SK-N-SH (cell line): Measurements from ENCODE around the gene GCLM. TPM values are rescaled to one million over a fixed set of nuclear protein-coding genes. Genes with fewer than 3 reads are reported as not detected.
A peak's percentile ranks its signal among the peaks of the same experiment; 100 is the strongest.

Experiments used
- CTCF ChIA-PET: fragments of 300-600, 350-600 bp; formaldehyde crosslinking; extraction: SDS; loops from one replicate; lab custom pipeline; 2021; lab: Yijun Ruan, JAX
- POLR2A ChIA-PET: fragments of 350-600 bp; sonication (Branson Sonifier 250); formaldehyde crosslinking; extraction: SDS; loops from one replicate; lab custom pipeline; 2020; ENCODE audit warnings: antibody characterized with exemption, inconsistent platforms; lab: Yijun Ruan, JAX
- DNase-seq: peaks from one replicate; pipeline ENCODE4 v3.0.0; 2012
- H2AFZ ChIP-seq: fragments of 200-600 bp; sonication (generic); 2 replicates; pipeline ENCODE4 v1.8.1; 2016; ENCODE audit warnings: antibody characterized with exemption, mild to moderate bottlenecking, low read depth
- H3F3A ChIP-seq: fragments of 200-600 bp; sonication (generic); replicated peaks from 2 replicates; pipeline ENCODE3; 2016; ENCODE audit warnings: antibody characterized with exemption, mild to moderate bottlenecking; ENCODE audit not compliant: insufficient read depth
- H3K27ac ChIP-seq, 2 experiments: fragments of 200-500 bp in 1 of 2; fragments of 200-600 bp in 1 of 2; sonication (Bioruptor generic) in 1 of 2; sonication (generic), shearing (Covaris generic) in 1 of 2; 2 replicates each; pipeline versions ENCODE4 v1.5.1 to v1.6.1; 2014 to 2016; ENCODE audit warnings: low read depth in 2 of 2, inconsistent platforms in 1 of 2, low read length in 1 of 2, mild to moderate bottlenecking in 1 of 2, mixed read lengths in 1 of 2
- H3K27me3 ChIP-seq: fragments of 200-600 bp; sonication (generic), shearing (Covaris generic); 2 replicates; pipeline ENCODE4 v1.6.1; 2016; ENCODE audit warnings: mixed run types; ENCODE audit not compliant: insufficient read depth
- H3K36me3 ChIP-seq, 2 experiments: fragments of 200-500 bp in 1 of 2; fragments of 200-600 bp in 1 of 2; sonication (Bioruptor generic) in 1 of 2; sonication (generic) in 1 of 2; replicated peaks in 1 of 2; 2 replicates each; pipeline versions ENCODE3 to v1.5.1; 2014 to 2016; ENCODE audit warnings: low read length in 1 of 2, mild to moderate bottlenecking in 1 of 2; ENCODE audit not compliant: insufficient read depth in 2 of 2, control insufficient read depth in 1 of 2
- H3K4me1 ChIP-seq, 2 experiments: fragments of 200-500 bp in 1 of 2; fragments of 200-600 bp in 1 of 2; sonication (Bioruptor generic) in 1 of 2; sonication (generic), shearing (Covaris generic) in 1 of 2; 2 replicates each; pipeline versions ENCODE4 v1.5.1 to v1.6.1; 2014 to 2016; ENCODE audit warnings: low read depth in 1 of 2, low read length in 1 of 2, mixed run types in 1 of 2; ENCODE audit not compliant: insufficient read depth in 2 of 2, control insufficient read depth in 1 of 2
- H3K4me2 ChIP-seq: fragments of 200-600 bp; sonication (generic), shearing (Covaris generic); 2 replicates; pipeline ENCODE4 v1.6.1; 2017; ENCODE audit warnings: mixed run types
- H3K4me3 ChIP-seq, 2 experiments: fragments of 200-500 bp in 1 of 2; fragments of 200-600 bp in 1 of 2; sonication (Bioruptor generic) in 1 of 2; sonication (generic), shearing (Covaris generic) in 1 of 2; 2 replicates each; pipeline versions ENCODE4 v1.5.1 to v1.8.1; 2014 to 2016; ENCODE audit warnings: low read depth in 2 of 2, inconsistent platforms in 1 of 2, low read length in 1 of 2, mild to moderate bottlenecking in 1 of 2, mixed read lengths in 1 of 2, moderate library complexity in 1 of 2
- H3K79me2 ChIP-seq: fragments of 200-600 bp; sonication (generic); 2 replicates; pipeline ENCODE4 v1.8.1; 2017; ENCODE audit warnings: mild to moderate bottlenecking; ENCODE audit not compliant: insufficient read depth
- H3K9ac ChIP-seq: fragments of 200-600 bp; sonication (generic); 2 replicates; pipeline ENCODE4 v1.6.1; 2017; ENCODE audit warnings: mixed run types
- H3K9me2 ChIP-seq: fragments of 200-600 bp; sonication (generic); 2 replicates; pipeline ENCODE4 v1.6.1; 2017; ENCODE audit warnings: mixed run types
- H3K9me3 ChIP-seq: fragments of 200-600 bp; sonication (generic); 2 replicates; pipeline ENCODE4 v1.6.1; 2017; ENCODE audit warnings: mixed run types, mild to moderate bottlenecking, moderate library complexity
- H4K20me1 ChIP-seq: fragments of 200-600 bp; sonication (generic); 2 replicates; pipeline ENCODE4 v1.6.1; 2017; ENCODE audit warnings: mild to moderate bottlenecking, mixed run types; ENCODE audit not compliant: insufficient read depth
- CHD2 ChIP-seq: fragments of 150-350 bp; IDR thresholded peaks from 2 replicates; pipeline ENCODE4 v1.6.1; 2018; ENCODE audit warnings: low read length; ENCODE audit not compliant: partially characterized antibody
- ELF1 ChIP-seq: IDR thresholded peaks from 2 replicates; pipeline ENCODE4 v1.4.0; 2012
- EZH2phosphoT487 ChIP-seq: fragments of 200-600 bp; sonication (generic); IDR thresholded peaks from 2 replicates; pipeline ENCODE4 v1.6.1; 2017; ENCODE audit warnings: low read depth, mixed run types, mild to moderate bottlenecking, antibody characterized with exemption, moderate library complexity, borderline replicate concordance
- FOSL2 ChIP-seq: IDR thresholded peaks from 2 replicates; pipeline ENCODE4 v1.4.0; 2012; ENCODE audit warnings: low read depth, mild to moderate bottlenecking, moderate library complexity, borderline replicate concordance
- FOXM1 ChIP-seq: IDR thresholded peaks from 2 replicates; pipeline ENCODE4 v1.4.0; 2012; ENCODE audit warnings: low read depth, mild to moderate bottlenecking
- GATA2 ChIP-seq: sonication (generic); formaldehyde crosslinking; IDR thresholded peaks from 2 replicates; pipeline ENCODE4 v1.5.0; 2020; ENCODE audit warnings: mild to moderate bottlenecking, missing genetic modification reagents
- JUND ChIP-seq: IDR thresholded peaks from 2 replicates; pipeline ENCODE4 v1.4.0; 2012
- MEF2A ChIP-seq: IDR thresholded peaks from 2 replicates; pipeline ENCODE4 v1.4.0; 2012; ENCODE audit warnings: low read depth, borderline replicate concordance
- MXI1 ChIP-seq: IDR thresholded peaks from 2 replicates; pipeline ENCODE4 v1.6.1; 2012; ENCODE audit warnings: mild to moderate bottlenecking, low read depth, low read length, improper control_type of control experiment
- NFIC ChIP-seq: IDR thresholded peaks from 2 replicates; pipeline ENCODE4 v1.4.0; 2012; ENCODE audit warnings: borderline replicate concordance
- NRF1 ChIP-seq: IDR thresholded peaks from 2 replicates; pipeline ENCODE4 v1.6.1; 2012; ENCODE audit warnings: low read depth, mild to moderate bottlenecking, low read length
- RAD21 ChIP-seq: IDR thresholded peaks from 2 replicates; pipeline ENCODE4 v1.6.1; 2012; ENCODE audit warnings: mild to moderate bottlenecking, low read length
- RCOR1 ChIP-seq: fragments of 150-350 bp; IDR thresholded peaks from 2 replicates; pipeline ENCODE4 v1.6.1; 2017; ENCODE audit warnings: antibody characterized with exemption, low read length
- RXRA ChIP-seq: IDR thresholded peaks from 2 replicates; pipeline ENCODE4 v1.4.0; 2012; ENCODE audit warnings: low read depth, mild to moderate bottlenecking, borderline replicate concordance
- SIN3A ChIP-seq: IDR thresholded peaks from 2 replicates; pipeline ENCODE4 v1.6.1; 2012; ENCODE audit warnings: low read depth, mild to moderate bottlenecking, low read length, moderate library complexity, borderline replicate concordance
- SMC3 ChIP-seq: IDR thresholded peaks from 2 replicates; pipeline ENCODE4 v1.6.1; 2012; ENCODE audit warnings: low read depth, low read length, improper control_type of control experiment
- TAF1 ChIP-seq: IDR thresholded peaks from 2 replicates; pipeline ENCODE4 v1.6.1; 2012; ENCODE audit warnings: low read depth, mild to moderate bottlenecking, low read length, moderate library complexity, borderline replicate concordance
- TCF12 ChIP-seq: IDR thresholded peaks from 2 replicates; pipeline ENCODE4 v1.4.0; 2012
- USF1 ChIP-seq: IDR thresholded peaks from 2 replicates; pipeline ENCODE4 v1.4.0; 2012; ENCODE audit warnings: low read depth, borderline replicate concordance
- YY1 ChIP-seq: IDR thresholded peaks from 2 replicates; pipeline ENCODE4 v1.4.0; 2012; ENCODE audit warnings: low read depth, mild to moderate bottlenecking
- WGBS: methylation state at CpG from one replicate; pipeline ENCODE4 v1.1.6; 2017; ENCODE audit warnings: low lambda C conversion rate; 5-methylcytosine and 5-hydroxymethylcytosine counted together
- polyA plus RNA-seq, 3 experiments: library from polyadenylated mRNA; depleted of rRNA; stranded (reverse); fragments of >200 nt; gene quantifications; 2 replicates each; pipeline ENCODE4 v1.2.3, GENCODE V29; 2012
- TF ChIP-seq, protein P1 (sequence below): IDR thresholded peaks from 2 replicates; pipeline ENCODE4 v1.4.0; 2012; ENCODE audit warnings: low read depth
- TF ChIP-seq, protein P2 (sequence below): IDR thresholded peaks from 2 replicates; pipeline ENCODE4 v1.4.0; 2012; ENCODE audit warnings: low read depth, borderline replicate concordance

GCLM gene
- polyA plus RNA-seq, 1 of the 3 experiments (the other 2 are of a cell fraction) = 9.4 TPM

DNA sequence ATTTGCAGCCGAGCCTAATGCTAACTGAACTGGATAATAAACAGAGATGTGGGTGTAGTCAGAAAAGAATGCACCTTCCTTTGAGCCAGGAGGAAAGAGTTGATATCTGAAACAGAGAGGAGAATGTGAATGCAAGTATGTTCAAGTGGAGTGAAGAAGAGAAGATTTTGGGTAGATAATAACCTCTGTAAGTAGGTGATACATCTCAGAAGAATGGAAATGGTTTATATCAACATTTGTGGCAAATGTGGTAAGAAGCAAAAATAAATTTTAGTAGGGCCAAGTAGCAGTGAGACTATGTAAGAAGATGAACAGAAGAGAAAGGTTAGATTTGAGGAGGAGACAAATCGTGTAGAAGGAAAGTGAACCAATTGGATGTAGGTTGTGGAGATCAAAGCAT is 28.5 kb downstream of the GCLM start:
- WGBS = 93% methylated on average over 2 of the region's 2 CpGs
- Histone ChIP-seq H3K79me2 (peaks cover 30% of the 10 kb centered on the region), H4K20me1 (peaks cover 6% of the 10 kb centered on the region; the same call in 1 of the 2 replicates), H3K27me3 (no peaks in the 10 kb centered on the region), H3K36me3 (peaks cover 18 to 41% of the 10 kb centered on the region in 2 experiments), H3K27ac (peak overlapping the region in 1 of 2 experiments; percentile 25; a peak in 2 of 4 replicates), H3K4me2 (no peak overlapping the region), H3K9me3 (no peaks in the 10 kb centered on the region), H3K4me3 (no peak overlapping the region), H3F3A (peaks cover 39% of the 10 kb centered on the region), H3K9ac (no peak overlapping the region), H3K9me2 (no peaks in the 10 kb centered on the region), H2AFZ (no peak overlapping the region), H3K4me1 (peaks cover 5 to 11% of the 10 kb centered on the region in 2 experiments; a peak in 3 of 4 replicates)
- TF ChIP-seq USF1 (no peak), TCF12 (peak; percentile 47; the same call in 1 of the 2 replicates)
- ChIA-PET CTCF (interaction anchor here (1.2 kb wide), 1 partner anchor 145 kb away, joined by 5 read pairs; no protein-coding TSS in a partner anchor), POLR2A (no interaction called here)
- no peak for DNase-seq

DNA sequence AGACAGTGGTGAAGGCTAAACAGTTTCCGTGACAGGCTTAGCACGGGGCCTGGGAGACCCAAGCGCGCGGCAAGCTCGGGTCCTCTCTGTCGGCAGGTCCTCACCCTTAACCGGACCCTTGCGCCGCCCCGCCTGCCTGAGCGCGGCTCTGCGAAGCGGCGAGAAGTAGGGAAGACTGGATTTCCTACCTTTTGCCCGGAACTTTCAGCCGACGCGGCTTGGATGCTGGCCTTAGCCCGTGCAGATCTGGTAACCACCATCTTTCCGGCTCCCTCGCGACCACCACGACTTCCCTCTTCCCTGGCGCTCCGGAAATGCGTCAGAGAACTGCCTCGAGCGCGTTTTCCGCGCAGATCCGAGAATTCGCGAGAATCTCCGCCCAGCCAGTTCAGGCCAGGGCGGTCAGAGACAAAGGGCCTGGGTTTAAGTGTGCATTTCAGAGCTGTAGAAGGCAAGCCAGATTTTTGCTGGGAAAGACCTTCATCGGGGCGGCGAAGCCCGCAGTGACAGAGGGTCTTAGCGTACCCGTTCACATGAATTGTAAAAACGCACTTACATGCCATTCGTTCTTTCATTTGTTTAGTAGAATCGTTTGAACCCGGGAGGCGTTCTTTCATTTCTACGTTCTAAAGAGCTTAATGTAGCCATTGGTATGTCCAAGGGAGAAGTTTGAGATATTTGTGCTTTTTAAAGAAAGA is 30.2 kb downstream of the GCLM start, which contains the start of gene DNTTIP2:
DNTTIP2 (minus strand) TSS at position 318 of the 698 bp plus-strand sequence; CDS start at position 260, 58 bp downstream.
- Histone ChIP-seq H3K9me2 (no peaks in the 10 kb centered on the region), H3K9me3 (no peaks in the 10 kb centered on the region), H3K36me3 (peaks cover 35 to 47% of the 10 kb centered on the region in 2 experiments), H3F3A (peaks cover 48% of the 10 kb centered on the region), H4K20me1 (peaks cover 6% of the 10 kb centered on the region; the same call in 1 of the 2 replicates), H3K79me2 (peaks cover 47% of the 10 kb centered on the region), H3K27ac (peak within 1 kb of the TSS; percentile 89 to 95), H3K4me3 (peak within 1 kb of the TSS; percentile 96 to 98), H3K9ac (peak within 1 kb of the TSS; percentile 90), H3K4me1 (peaks cover 5 to 11% of the 10 kb centered on the region in 2 experiments; a peak in 3 of 4 replicates), H3K27me3 (no peaks in the 10 kb centered on the region), H2AFZ (peak within 1 kb of the TSS; percentile 90), H3K4me2 (peak within 1 kb of the TSS; percentile 81)
- peak; percentile 91 for DNase-seq
- WGBS = under 1% methylated on average over 43 of the region's 50 CpGs
- CTCF ChIA-PET = interaction anchor here (0.9 to 2.2 kb wide), 7 partner anchors 9 to 456 kb away, joined by 3 to 6 read pairs (median 4); partner anchors contain the start of gene GCLM
- POLR2A ChIA-PET = interaction anchor here (0.6 to 2.8 kb wide), 13 partner anchors 9 to 550 kb away, joined by 3 to 11 read pairs (median 5); partner anchors contain the start of genes DR1 and GCLM
- TF ChIP-seq RXRA (no peak), FOSL2 (0 out of 2 replicates have a peak, but pooled peaks have one; percentile 25), GATA2 (CRISPR knock-in tag) (no peak), EZH2phosphoT487 (no peak), SIN3A (peak; percentile 95; the same call in 1 of the 2 replicates), MXI1 (peak; percentile 89), MEF2A (no peak), RCOR1 (0 out of 2 replicates have a peak, but pooled peaks have one; percentile 31), ELF1 (peak; percentile 90), RAD21 (no peak), YY1 (peak; percentile 84), TAF1 (peak; percentile 97), JUND (no peak; the same call in 1 of the 2 replicates), NRF1 (no peak), FOXM1 (no peak), NFIC (0 out of 2 replicates have a peak, but pooled peaks have one; percentile 21), CHD2 (peak; percentile 99), SMC3 (no peak), TCF12 (0 out of 2 replicates have a peak, but pooled peaks have one; percentile 14)
- TF ChIP-seq, protein P1, sequence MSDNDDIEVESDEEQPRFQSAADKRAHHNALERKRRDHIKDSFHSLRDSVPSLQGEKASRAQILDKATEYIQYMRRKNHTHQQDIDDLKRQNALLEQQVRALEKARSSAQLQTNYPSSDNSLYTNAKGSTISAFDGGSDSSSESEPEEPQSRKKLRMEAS = peak; percentile 94
- TF ChIP-seq, protein P2, sequence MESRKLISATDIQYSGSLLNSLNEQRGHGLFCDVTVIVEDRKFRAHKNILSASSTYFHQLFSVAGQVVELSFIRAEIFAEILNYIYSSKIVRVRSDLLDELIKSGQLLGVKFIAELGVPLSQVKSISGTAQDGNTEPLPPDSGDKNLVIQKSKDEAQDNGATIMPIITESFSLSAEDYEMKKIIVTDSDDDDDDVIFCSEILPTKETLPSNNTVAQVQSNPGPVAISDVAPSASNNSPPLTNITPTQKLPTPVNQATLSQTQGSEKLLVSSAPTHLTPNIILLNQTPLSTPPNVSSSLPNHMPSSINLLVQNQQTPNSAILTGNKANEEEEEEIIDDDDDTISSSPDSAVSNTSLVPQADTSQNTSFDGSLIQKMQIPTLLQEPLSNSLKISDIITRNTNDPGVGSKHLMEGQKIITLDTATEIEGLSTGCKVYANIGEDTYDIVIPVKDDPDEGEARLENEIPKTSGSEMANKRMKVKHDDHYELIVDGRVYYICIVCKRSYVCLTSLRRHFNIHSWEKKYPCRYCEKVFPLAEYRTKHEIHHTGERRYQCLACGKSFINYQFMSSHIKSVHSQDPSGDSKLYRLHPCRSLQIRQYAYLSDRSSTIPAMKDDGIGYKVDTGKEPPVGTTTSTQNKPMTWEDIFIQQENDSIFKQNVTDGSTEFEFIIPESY = peak; percentile 99
